ENCODE data around the gene TNRC6B.
"Not testable (repeated sequence)": the region's sequence is repeated elsewhere in the genome, so short reads cannot be mapped to it uniquely, and the experiment has no call there.

The TNRC6B gene

GRCh38 chr22:40300884-40301672 lies 123.4 kb downstream of the TNRC6B start:
- DNase-seq: no peak

DNA sequence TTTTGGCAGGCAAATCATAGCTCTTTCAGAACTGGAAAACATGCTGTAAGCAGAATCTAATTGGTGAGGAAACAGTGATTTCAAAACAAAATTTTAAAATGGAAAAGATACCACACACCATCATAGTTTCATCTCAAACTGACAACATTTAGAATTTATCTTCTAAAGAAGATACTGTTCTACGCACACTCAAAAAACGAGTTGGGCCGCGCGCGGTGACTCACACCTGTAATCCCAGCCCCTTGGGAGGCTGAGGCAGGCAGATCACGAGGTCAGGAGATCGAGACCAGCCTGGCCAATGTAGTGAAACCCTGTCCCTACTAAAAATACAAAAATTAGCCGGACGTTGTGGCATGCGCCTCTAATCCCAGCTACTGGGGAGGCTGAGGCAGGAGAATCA lies 124.4 kb downstream of the TNRC6B start:
- no peak for DNase-seq

GRCh38 chr22:40305625-40306024 lies 127.9 kb downstream of the TNRC6B start:
- DNase-seq: no peak

- DNase-seq: no peak
Observed at GRCh38 chr22:40308999-40309573, 131.4 kb downstream of the TNRC6B start.

- no peak for DNase-seq
Observed at GRCh38 chr22:40309631-40310030, 131.9 kb downstream of the TNRC6B start.

- DNase-seq: no peak
Observed at GRCh38 chr22:40310081-40310767, 132.5 kb downstream of the TNRC6B start.

DNA sequence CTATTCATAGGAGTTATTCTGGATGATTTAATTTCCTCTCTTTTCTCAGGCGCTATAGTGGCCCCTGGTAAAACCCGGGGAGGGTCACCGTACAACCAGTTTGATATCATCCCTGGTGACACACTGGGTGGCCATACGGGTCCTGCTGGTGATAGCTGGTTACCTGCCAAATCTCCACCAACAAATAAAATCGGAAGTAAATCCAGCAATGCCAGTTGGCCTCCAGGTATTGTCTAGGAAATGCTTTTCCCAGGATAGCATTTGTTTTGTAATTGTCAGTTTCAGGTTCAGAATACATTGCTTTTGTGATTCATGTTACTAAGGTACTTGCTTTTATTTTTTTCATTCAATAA lies 133.0 kb downstream of the TNRC6B start:
- no peak for DNase-seq

GRCh38 chr22:40311646-40312045 lies 133.9 kb downstream of the TNRC6B start:
- not testable (repeated sequence) for DNase-seq

GRCh38 chr22:40312050-40312449 lies 134.3 kb downstream of the TNRC6B start:
- no peak for DNase-seq

DNA sequence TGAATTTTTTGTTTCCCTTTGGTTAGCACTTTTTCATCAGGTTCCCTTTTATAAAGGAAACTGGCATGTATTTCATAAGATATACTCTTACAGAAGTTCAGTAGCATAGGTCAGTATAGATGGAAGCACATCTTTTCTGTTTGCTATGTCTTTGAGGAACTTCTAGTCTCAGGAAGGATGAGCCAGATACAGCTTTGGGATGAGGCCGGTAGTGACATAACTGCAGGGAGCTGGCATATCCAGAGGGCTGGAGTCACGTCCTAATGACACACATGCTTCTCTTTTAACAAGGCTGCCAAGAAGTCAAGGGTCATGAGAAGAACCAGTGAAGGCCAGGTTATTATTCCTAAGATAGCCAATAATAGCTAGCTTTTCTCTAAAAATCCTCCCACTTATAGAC lies 135.3 kb downstream of the TNRC6B start:
- no peak for DNase-seq

DNA sequence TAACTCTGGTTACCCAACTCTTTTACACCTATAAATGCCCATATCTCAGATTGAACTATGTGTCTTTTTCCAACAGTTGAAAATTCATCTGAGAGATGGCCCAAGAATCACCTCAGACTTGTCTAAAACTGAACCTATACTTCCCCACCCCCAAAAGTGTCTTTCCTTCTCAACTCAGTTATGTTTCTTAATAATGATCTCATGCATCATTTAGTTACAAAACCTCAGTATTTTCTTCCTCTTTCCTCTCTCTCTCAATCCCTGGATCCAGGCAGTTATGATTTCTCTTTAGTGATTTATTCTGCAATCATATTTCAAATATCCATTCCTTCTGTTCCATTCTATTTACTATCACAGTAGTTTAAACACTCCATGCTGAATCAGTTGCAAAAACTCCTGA lies 136.3 kb downstream of the TNRC6B start:
- no peak for DNase-seq

DNA sequence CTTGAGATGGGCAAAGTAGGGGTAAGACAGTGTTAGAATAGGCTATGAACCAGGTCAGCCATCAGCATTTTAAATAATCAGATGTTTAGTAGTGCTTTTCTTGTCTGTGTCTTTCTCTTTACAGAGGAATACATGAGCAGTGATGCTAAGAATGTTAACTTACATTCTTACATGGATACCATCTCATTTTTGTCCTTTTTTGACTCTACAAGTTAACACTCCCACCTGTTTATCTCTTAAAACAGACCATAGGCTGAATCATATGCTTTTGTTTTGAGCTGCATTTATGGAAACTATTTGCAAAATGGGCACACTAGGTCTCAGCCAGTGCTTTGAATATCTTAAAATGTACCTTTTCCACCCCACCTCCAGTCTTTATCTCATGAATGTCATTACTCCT lies 143.0 kb downstream of the TNRC6B start:
- no peak for DNase-seq

- DNase-seq: no peak
Observed at GRCh38 chr22:40322021-40322420, 144.3 kb downstream of the TNRC6B start.

- DNase-seq: no peak
Observed at GRCh38 chr22:40322818-40323447, 145.2 kb downstream of the TNRC6B start.

GRCh38 chr22:40323681-40324171 lies 146.0 kb downstream of the TNRC6B start:
- peak; percentile 82 for DNase-seq

DNA sequence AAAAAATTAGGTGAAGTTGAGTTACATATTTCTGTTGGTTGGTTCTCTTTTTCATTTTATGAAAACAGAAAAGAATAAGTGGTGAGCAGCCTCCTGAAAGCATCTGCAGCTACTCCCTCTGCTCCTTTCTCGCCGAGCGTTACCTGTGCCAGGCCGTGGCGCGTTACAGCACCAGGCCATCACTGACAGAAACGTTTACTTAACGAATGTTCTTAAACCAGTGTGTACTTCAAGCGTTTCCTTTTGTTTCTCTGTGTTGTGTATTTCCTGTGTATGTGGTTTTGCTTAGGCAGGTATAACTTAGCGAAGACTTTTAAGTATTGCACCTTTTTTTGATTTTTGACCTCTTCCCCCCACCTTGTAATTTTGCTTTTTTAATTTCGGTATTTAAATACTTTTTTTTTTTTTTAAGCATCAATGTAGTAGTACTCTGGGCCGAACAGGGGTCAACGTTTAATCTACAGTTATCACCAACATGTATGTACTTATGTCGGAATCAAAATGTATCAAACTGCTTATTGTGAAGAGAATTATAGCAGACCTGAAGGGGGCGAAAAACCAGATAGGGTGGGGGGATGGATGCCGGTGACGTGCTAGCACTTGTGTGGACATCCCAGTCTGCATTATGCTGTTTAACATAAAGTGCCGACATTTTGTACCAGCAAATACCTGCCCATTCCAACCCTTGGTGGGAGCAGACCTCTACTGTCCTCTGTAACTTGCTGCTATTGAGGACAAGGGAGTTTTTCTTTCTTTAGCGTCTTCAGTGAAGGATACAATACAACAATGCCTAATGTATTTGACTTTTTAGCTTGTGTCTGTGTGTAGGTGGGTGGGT lies 147.0 kb downstream of the TNRC6B start:
- peak; percentile 84 for DNase-seq

DNA sequence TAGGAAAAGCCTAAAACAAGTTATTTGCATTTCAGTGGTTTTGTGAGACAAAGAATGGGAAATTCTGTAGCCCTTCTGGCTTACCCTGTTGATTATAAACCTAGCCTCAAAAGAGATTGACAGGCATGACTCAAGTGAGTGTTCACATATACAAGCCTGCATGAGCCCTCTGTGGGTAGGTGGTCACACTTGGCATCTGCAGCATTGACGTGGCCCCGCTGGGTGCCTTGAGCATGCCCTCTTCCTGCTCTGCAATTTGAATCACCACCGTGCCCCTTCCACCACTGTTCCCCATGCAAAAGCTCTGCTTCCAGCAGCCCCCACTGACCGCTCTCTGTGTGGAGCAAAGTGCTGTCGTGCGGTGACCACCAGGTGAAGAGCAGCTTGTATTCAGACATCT lies 147.6 kb downstream of the TNRC6B start:
- peak; percentile 88 for DNase-seq

GRCh38 chr22:40326905-40327735 lies 149.4 kb downstream of the TNRC6B start:
- DNase-seq: no peak

DNA sequence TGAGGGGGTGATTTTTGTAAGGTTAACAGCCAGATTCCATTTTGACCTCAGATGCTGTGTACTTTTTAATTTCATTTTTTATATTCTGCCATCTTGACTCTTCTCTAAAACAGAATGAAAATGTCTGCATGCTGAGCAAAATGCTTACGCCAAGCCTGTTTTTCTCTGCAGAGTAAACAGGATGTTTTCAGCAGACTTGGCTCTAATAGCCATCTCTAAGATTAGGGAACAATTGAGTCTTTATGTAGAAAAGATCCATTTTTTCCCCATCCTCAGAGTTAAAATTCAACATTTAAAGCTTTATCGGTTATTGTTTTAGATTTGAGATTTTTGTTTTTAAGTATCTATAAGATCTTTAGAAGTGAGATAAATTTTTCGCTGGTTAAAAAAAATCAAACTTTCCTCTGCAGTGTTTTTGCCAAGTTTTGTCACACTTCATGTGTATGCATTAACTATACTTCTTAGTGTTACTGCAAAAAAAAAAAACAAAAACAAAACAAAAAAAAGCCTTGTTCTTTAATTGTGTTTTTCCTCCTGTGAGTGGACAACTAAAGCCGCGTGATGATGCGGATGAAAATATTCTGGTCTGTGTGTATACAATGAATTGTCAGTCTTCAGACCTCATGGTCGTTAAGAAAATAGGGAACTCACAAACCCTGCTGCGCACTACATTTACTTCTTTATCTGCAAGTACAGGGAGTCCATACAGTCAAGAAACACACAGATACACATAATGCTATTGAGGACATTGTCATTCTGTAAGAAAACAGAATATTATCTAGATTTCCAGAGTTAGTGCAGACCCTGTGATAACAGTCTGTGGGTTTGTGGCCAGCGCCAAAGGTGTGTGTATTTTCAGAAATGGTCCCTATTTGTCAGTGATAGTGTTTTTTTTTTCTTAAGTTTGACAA lies 151.1 kb downstream of the TNRC6B start:
- no peak for DNase-seq

DNA sequence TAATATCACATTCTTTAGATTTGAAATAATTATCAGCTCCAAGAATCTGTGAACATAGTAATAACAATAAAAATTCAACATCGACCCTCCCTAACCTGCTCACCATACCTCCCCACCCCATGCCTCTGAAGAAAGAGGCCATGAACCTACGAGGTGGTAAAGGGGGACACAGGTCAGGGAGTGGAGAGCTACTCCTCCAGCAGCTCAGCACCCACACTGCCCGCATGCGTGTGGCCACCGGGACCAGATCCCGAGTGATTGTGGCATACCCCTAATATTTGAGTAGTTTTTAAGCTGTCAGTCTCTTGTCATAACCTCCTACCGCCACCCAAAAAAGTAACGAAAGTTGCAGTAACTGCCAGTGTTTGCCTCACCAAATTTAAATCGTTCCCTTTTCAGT lies 151.7 kb downstream of the TNRC6B start:
- no peak for DNase-seq

- DNase-seq: no peak
Observed at GRCh38 chr22:40330086-40330485, 152.4 kb downstream of the TNRC6B start.
